Right renal pelvis (tissue), 4 donors: ENCODE results near the gene FAM204A. TPM values are rescaled to one million over a fixed set of nuclear protein-coding genes. Genes with fewer than 3 reads are reported as not detected.
A peak's percentile ranks its signal among the peaks of the same experiment; 100 is the strongest.

ENCODE experiments used
- DNase-seq, 4 donors: peaks; one replicate each; pipeline ENCODE4 v3.0.0-alpha.2; 2013; ENCODE audit warnings: low read depth in 4 of 4, low spot score in 3 of 4, missing footprints in 1 of 4
- polyA plus RNA-seq, 4 donors: library from polyadenylated mRNA; unstranded; fragments of 120-200 nt; gene quantifications; one replicate each; pipeline ENCODE4 v1.2.1, GENCODE V29; 2013; ENCODE audit not compliant: insufficient read length in 4 of 4

Gene FAM204A
- polyA plus RNA-seq, 4 donors: 77.2 to 87.0 (median 80.4) TPM

- peak in 2 of 4 donors; percentile 18 to 31 for DNase-seq
Observed at GRCh38 chr10:118332948-118333710, 9.0 kb downstream of the FAM204A start.

GRCh38 chr10:118332236-118332635 lies 9.9 kb downstream of the FAM204A start:
- DNase-seq: no peak

- DNase-seq: no peak
Observed at GRCh38 chr10:118330295-118331076, 11.6 kb downstream of the FAM204A start.

- no peak for DNase-seq
Observed at GRCh38 chr10:118324140-118324539, 18.0 kb downstream of the FAM204A start.

- no peak for DNase-seq
Observed at GRCh38 chr10:118321724-118322575, 20.2 kb downstream of the FAM204A start.

GRCh38 chr10:118315629-118316028 lies 26.5 kb downstream of the FAM204A start:
- DNase-seq: no peak

- DNase-seq: no peak
Observed at GRCh38 chr10:118314882-118315281, 27.2 kb downstream of the FAM204A start.

GRCh38 chr10:118311505-118311904 lies 30.6 kb downstream of the FAM204A start:
- DNase-seq: no peak

- no peak for DNase-seq
Observed at GRCh38 chr10:118310822-118311221, 31.3 kb downstream of the FAM204A start.

GRCh38 chr10:118309911-118310310 lies 32.2 kb downstream of the FAM204A start:
- no peak for DNase-seq

- no peak for DNase-seq
Observed at GRCh38 chr10:118308664-118309063, 33.5 kb downstream of the FAM204A start.

GRCh38 chr10:118307859-118308258 lies 34.3 kb downstream of the FAM204A start:
- DNase-seq: no peak

GRCh38 chr10:118307220-118307619 lies 34.9 kb downstream of the FAM204A start:
- DNase-seq: no peak

GRCh38 chr10:118305730-118306129 lies 36.4 kb downstream of the FAM204A start:
- no peak for DNase-seq

GRCh38 chr10:118304521-118304920 lies 37.6 kb downstream of the FAM204A start:
- DNase-seq: no peak

- no peak for DNase-seq
Observed at GRCh38 chr10:118301211-118301610, 40.9 kb downstream of the FAM204A start.

- no peak for DNase-seq
Observed at GRCh38 chr10:118300320-118300719, 41.8 kb downstream of the FAM204A start.

- DNase-seq: no peak
Observed at GRCh38 chr10:118298787-118299186, 43.3 kb downstream of the FAM204A start.

GRCh38 chr10:118291122-118291521 lies 51.0 kb downstream of the FAM204A start:
- no peak for DNase-seq

GRCh38 chr10:118290471-118290995 lies 51.6 kb downstream of the FAM204A start:
- DNase-seq: no peak
